Progenitor cell of endocrine pancreas (in vitro differentiated cells): ENCODE measurements around the gene POU3F1. TPM values are rescaled to one million over a fixed set of nuclear protein-coding genes. Genes with fewer than 3 reads are reported as not detected.

Experiments
- DNase-seq: peaks from one replicate; pipeline ENCODE4 v3.0.0; 2021; ENCODE audit warnings: low spot score; ENCODE audit not compliant: unreplicated experiment
- H3K27ac Mint-ChIP-seq: 2 replicates; pipeline ENCODE4 v1.8.0; 2021; ENCODE audit warnings: mild to moderate bottlenecking, moderate library complexity, mixed read lengths
- H3K27me3 Mint-ChIP-seq: 2 replicates; pipeline ENCODE4 v1.8.0; 2021; ENCODE audit warnings: mixed read lengths
- H3K36me3 Mint-ChIP-seq: 2 replicates; pipeline ENCODE4 v1.8.0; 2022; ENCODE audit warnings: mixed read lengths; ENCODE audit not compliant: insufficient read depth
- H3K4me1 Mint-ChIP-seq: 2 replicates; pipeline ENCODE4 v1.8.0; 2021; ENCODE audit warnings: low read depth, mixed read lengths
- H3K4me3 Mint-ChIP-seq: 2 replicates; pipeline ENCODE4 v1.8.0; 2021; ENCODE audit warnings: low read depth, mild to moderate bottlenecking, moderate library complexity, mixed read lengths
- H3K9me3 Mint-ChIP-seq: 2 replicates; pipeline ENCODE4 v1.8.0; 2021; ENCODE audit warnings: low read depth, mixed read lengths
- total RNA-seq: library from RNA; stranded (reverse); gene quantifications from 2 replicates; pipeline ENCODE4 v1.2.1, GENCODE V29; 2021
- TF ChIP-seq, protein P1 (sequence below): fragments of 200-600 bp; sonication (generic); IDR thresholded peaks from one replicate; pipeline ENCODE4 v1.5.0; 2021; ENCODE audit warnings: antibody characterized with exemption, mild to moderate bottlenecking; ENCODE audit not compliant: unreplicated experiment

Gene POU3F1
- total RNA-seq, 1 donor from 2014 or later, result 0.43 TPM

DNA sequence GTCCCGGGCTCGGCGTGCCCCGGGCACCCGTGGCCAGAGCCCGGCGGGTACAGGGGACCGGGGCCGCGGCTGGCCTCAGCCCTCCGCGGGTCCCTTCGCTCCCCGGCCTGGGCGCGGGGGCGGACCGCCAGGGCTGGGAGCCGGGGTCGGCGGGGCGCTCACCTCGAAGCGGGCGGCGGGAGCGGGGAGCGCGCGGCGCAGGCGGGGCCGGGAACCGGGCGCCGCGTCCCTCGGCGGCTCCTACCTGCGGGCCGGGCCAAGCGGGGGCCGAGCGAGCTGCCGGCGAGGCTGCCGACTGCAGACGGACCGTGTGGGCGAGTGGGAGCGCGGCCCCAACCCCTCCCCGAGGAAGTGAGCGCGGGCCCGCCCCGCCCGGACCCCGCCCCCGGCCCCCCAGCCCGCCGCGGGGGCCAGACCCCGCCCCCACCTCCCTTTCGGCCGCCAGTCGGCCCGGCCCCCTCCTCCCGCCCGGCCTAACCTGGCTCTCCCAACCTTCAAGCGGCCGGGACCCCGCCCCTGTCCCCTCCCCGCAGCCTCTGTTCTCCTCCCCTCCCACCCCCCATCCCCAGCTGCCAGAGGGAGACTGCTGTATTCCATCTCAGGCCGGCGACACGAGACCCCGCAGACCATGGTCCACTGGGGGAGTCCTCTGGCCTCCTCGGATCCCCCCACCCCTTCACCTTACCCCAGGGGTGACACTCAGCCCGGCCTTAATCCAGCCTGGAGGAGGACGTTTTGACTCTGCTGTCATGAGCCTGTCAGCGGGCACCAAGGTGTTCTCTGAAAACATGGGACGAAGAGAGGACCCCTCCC, 41.2 kb downstream of the POU3F1 start, which contains the start of gene FHL3:
TSS of gene FHL3 (minus strand) at position 320 of the 813 bp plus-strand sequence. CDS start 6,102 bp downstream, outside the sequence.
- Mint-ChIP-seq H3K4me1 (peaks cover 11% of the 10 kb centered on the region), H3K9me3 (no peaks in the 10 kb centered on the region), H3K4me3 (peak within 1 kb of the TSS; percentile 76), H3K36me3 (no peaks in the 10 kb centered on the region), H3K27me3 (peaks cover 5% of the 10 kb centered on the region), H3K27ac (peak within 1 kb of the TSS; percentile 49)
- peak; percentile 43 for DNase-seq
- TF ChIP-seq, protein P1, sequence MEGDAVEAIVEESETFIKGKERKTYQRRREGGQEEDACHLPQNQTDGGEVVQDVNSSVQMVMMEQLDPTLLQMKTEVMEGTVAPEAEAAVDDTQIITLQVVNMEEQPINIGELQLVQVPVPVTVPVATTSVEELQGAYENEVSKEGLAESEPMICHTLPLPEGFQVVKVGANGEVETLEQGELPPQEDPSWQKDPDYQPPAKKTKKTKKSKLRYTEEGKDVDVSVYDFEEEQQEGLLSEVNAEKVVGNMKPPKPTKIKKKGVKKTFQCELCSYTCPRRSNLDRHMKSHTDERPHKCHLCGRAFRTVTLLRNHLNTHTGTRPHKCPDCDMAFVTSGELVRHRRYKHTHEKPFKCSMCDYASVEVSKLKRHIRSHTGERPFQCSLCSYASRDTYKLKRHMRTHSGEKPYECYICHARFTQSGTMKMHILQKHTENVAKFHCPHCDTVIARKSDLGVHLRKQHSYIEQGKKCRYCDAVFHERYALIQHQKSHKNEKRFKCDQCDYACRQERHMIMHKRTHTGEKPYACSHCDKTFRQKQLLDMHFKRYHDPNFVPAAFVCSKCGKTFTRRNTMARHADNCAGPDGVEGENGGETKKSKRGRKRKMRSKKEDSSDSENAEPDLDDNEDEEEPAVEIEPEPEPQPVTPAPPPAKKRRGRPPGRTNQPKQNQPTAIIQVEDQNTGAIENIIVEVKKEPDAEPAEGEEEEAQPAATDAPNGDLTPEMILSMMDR, result no peak

- Mint-ChIP-seq H3K9me3 (no peaks in the 10 kb centered on the region), H3K4me3 (peak overlapping the region; percentile 76), H3K4me1 (peaks cover 18% of the 10 kb centered on the region), H3K27ac (peak overlapping the region; percentile 49), H3K27me3 (peaks cover 5% of the 10 kb centered on the region), H3K36me3 (no peaks in the 10 kb centered on the region)
- TF ChIP-seq, protein P1, result no peak
- no peak for DNase-seq
Measured at GRCh38 chr1:38004284-38005108, 42.1 kb downstream of the POU3F1 start.

- H3K4me3 Mint-ChIP-seq, result peak overlapping the region; percentile 19
- peaks cover 18% of the 10 kb centered on the region for H3K4me1 Mint-ChIP-seq
- H3K36me3 Mint-ChIP-seq, result no peaks in the 10 kb centered on the region
- TF ChIP-seq, protein P1, result no peak
- peak overlapping the region; percentile 64 for H3K27ac Mint-ChIP-seq
- no peak for DNase-seq
- no peaks in the 10 kb centered on the region for H3K9me3 Mint-ChIP-seq
- peaks cover 5% of the 10 kb centered on the region for H3K27me3 Mint-ChIP-seq
Measured at GRCh38 chr1:38003261-38004250, 43.0 kb downstream of the POU3F1 start.

DNA sequence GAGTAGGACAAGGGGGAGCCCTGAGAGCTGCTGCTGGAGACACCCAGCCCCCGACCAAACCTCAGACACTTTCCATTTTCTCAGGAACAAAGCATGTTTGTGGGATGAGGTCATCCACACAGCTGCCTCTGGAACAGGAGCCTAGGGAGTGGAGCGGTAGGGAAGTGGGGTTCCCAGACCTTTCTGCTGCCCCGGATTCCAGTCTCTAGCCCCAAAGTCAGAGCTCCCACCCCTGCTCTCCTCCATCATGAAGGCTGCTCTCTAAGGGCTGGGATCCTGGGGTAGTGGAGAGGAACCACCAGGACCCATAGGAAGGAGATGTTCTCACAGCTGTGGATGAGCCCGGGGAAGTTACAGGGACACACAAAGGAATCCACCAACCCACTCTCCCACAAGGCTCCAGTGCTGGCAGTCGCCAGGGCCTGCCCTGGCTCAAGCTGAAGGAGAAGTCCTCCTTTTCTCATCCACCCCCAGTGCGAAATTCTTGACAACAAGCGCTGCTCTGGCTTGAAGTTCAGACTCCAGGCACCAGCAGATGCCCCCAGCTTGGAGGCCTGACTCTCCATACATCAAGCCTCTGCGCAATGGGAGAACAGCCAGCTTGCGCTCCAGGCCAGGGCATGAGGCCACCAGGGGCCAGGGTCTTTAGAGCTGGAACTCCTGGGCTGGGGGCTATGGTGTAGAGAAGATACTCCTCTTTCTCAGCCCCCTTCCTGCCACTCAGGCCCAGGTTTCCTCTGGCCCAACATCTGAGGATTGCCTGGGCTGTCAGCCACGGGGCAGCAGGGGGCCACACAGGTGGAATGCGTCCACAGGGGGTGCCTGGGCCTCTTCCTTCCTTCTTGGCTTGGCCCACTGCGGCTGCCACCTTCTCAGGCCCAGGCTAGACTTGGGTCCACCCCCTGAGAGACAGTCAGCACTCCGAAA, 45.8 kb downstream of the POU3F1 start:
- H3K27ac Mint-ChIP-seq, result peak overlapping the region; percentile 96
- H3K9me3 Mint-ChIP-seq, result no peaks in the 10 kb centered on the region
- H3K4me1 Mint-ChIP-seq, result peaks cover 18% of the 10 kb centered on the region
- H3K4me3 Mint-ChIP-seq, result no peak overlapping the region
- DNase-seq, result no peak
- peaks cover 4% of the 10 kb centered on the region for H3K36me3 Mint-ChIP-seq
- TF ChIP-seq, protein P1, result no peak
- H3K27me3 Mint-ChIP-seq, result peaks cover 5% of the 10 kb centered on the region
